Measurements from ENCODE around the gene CCDC3. TPM values are rescaled to one million over a fixed set of nuclear protein-coding genes. Genes with fewer than 3 reads are reported as not detected.
"Not testable (repeated sequence)": the region's sequence is repeated elsewhere in the genome, so short reads cannot be mapped to it uniquely, and the experiment has no call there.

Gene CCDC3
- total RNA-seq, 1 experiment from 2014 or later = 0.10 TPM

DNA sequence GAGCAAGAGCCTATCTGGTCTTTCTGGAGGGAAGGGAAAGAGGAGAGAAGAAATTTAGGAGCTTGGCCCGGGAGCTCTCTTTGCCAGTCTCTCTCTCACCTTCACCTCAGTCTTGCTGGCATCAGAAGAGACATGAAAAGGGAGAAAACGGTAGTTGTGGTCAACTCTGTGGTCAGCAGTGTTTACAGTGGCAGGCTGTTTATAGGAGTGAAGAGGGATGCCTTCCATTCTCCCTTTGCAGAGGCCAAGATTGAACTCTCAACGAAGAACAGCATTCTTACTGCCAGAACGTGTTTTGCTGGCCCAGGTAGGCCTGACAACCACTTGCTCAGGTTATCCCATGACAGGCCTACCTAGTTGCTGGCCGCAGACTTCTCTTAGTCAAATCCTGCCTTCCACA lies 133.3 kb downstream of the CCDC3 start:
- no peaks in the 10 kb centered on the region for H3K36me3 ChIP-seq (ENCODE audit: control insufficient read depth, insufficient read depth, low read length)
- H3K27me3 ChIP-seq (ENCODE audit: control insufficient read depth, insufficient read depth, low read length) = no peaks in the 10 kb centered on the region
- POLR2A ChIA-PET = no interaction called here
- ATAC-seq = no peak
- TF ChIP-seq TCF7L2 (IDR thresholded peaks at IDR 0.05; ENCODE audit: low read depth, low read length) = 0 out of 2 replicates have a peak, but pooled peaks have one; percentile 24
- TF ChIP-seq, protein P1, sequence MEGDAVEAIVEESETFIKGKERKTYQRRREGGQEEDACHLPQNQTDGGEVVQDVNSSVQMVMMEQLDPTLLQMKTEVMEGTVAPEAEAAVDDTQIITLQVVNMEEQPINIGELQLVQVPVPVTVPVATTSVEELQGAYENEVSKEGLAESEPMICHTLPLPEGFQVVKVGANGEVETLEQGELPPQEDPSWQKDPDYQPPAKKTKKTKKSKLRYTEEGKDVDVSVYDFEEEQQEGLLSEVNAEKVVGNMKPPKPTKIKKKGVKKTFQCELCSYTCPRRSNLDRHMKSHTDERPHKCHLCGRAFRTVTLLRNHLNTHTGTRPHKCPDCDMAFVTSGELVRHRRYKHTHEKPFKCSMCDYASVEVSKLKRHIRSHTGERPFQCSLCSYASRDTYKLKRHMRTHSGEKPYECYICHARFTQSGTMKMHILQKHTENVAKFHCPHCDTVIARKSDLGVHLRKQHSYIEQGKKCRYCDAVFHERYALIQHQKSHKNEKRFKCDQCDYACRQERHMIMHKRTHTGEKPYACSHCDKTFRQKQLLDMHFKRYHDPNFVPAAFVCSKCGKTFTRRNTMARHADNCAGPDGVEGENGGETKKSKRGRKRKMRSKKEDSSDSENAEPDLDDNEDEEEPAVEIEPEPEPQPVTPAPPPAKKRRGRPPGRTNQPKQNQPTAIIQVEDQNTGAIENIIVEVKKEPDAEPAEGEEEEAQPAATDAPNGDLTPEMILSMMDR (IDR thresholded peaks at IDR 0.05) = no peak
- intact Hi-C loops (cut with micrococcal nuclease; ENCODE audit: unreplicated experiment) = no loop called here
- H3K4me3 ChIP-seq (ENCODE audit: low read depth in 2 of 2, low read length in 2 of 2) = no peak overlapping the region
- no peak overlapping the region for H3K27ac ChIP-seq (ENCODE audit: low read length)
- H3K4me1 ChIP-seq (ENCODE audit: control insufficient read depth, insufficient read depth, low read length) = no peaks in the 10 kb centered on the region
- CTCF ChIA-PET = no interaction called here
- no peaks in the 10 kb centered on the region for H3K9me3 ChIP-seq (ENCODE audit: control insufficient read depth, insufficient read depth, low read depth, low read length)
- no TSS peak for BruUV-seq (replicated peaks)
- in situ Hi-C loops (cut with HindIII; ENCODE audit: low pct_unique_long_range_greater_than_20kb, low sequenced_read_pairs) = no loop called here
- no peak for DNase-seq (ENCODE audit: low read depth, low spot score)

DNA sequence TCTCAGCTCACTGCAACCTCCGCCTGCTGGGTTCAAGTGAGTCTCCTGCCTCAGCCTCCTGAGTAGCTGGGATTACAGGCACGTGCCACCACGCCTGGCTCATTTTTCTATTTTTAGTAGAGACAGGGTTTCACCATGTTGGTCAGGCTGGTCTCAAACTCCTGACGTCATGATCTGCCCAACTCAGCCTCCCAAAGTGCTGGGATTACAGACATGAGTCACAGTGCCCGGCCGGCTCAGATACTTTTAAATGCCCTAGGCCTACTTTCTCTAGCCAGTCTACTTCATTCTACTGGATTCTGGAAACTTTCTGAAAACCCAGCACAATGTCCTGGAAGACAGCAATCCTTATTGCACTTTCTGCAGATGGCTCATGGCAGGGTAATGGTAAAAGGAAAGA lies 136.0 kb downstream of the CCDC3 start:
- H3K27me3 ChIP-seq (ENCODE audit: control insufficient read depth, insufficient read depth, low read length); H3K4me3 ChIP-seq (ENCODE audit: low read depth in 2 of 2, low read length in 2 of 2); BruUV-seq (replicated peaks); H3K9me3 ChIP-seq (ENCODE audit: control insufficient read depth, insufficient read depth, low read depth, low read length); in situ Hi-C loops (cut with HindIII; ENCODE audit: low pct_unique_long_range_greater_than_20kb, low sequenced_read_pairs); ATAC-seq; intact Hi-C loops (cut with micrococcal nuclease; ENCODE audit: unreplicated experiment); H3K4me1 ChIP-seq (ENCODE audit: control insufficient read depth, insufficient read depth, low read length); H3K27ac ChIP-seq (ENCODE audit: low read length); CTCF ChIA-PET; POLR2A ChIA-PET; DNase-seq (ENCODE audit: low read depth, low spot score); H3K36me3 ChIP-seq (ENCODE audit: control insufficient read depth, insufficient read depth, low read length): not testable (repeated sequence)

DNA sequence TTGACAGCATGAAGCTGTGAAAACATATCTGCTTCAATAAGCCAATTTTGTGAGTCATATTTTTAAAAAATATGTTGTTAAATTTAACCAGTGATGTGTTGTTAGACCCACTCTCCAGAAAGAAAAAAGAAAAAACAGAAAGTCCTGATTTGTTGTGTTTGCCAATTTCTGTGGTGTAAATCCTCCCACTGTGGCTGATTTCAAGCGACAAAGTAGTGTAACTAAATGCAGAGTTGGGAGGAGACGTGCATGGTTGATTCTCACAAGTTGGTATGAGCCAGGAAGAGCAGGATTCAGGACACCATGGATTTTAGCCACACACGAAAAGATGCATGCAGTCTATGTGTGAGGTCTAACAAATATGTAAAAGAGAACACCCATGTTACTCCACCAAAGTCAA lies 139.1 kb downstream of the CCDC3 start:
- POLR2A ChIA-PET = no interaction called here
- no peak for ATAC-seq
- intact Hi-C loops (cut with micrococcal nuclease; ENCODE audit: unreplicated experiment) = no loop called here
- H3K9me3 ChIP-seq (ENCODE audit: control insufficient read depth, insufficient read depth, low read depth, low read length) = no peaks in the 10 kb centered on the region
- H3K36me3 ChIP-seq (ENCODE audit: control insufficient read depth, insufficient read depth, low read length) = no peaks in the 10 kb centered on the region
- H3K27ac ChIP-seq (ENCODE audit: low read length) = no peak overlapping the region
- DNase-seq (ENCODE audit: low read depth, low spot score) = no peak
- TF ChIP-seq, protein P2, sequence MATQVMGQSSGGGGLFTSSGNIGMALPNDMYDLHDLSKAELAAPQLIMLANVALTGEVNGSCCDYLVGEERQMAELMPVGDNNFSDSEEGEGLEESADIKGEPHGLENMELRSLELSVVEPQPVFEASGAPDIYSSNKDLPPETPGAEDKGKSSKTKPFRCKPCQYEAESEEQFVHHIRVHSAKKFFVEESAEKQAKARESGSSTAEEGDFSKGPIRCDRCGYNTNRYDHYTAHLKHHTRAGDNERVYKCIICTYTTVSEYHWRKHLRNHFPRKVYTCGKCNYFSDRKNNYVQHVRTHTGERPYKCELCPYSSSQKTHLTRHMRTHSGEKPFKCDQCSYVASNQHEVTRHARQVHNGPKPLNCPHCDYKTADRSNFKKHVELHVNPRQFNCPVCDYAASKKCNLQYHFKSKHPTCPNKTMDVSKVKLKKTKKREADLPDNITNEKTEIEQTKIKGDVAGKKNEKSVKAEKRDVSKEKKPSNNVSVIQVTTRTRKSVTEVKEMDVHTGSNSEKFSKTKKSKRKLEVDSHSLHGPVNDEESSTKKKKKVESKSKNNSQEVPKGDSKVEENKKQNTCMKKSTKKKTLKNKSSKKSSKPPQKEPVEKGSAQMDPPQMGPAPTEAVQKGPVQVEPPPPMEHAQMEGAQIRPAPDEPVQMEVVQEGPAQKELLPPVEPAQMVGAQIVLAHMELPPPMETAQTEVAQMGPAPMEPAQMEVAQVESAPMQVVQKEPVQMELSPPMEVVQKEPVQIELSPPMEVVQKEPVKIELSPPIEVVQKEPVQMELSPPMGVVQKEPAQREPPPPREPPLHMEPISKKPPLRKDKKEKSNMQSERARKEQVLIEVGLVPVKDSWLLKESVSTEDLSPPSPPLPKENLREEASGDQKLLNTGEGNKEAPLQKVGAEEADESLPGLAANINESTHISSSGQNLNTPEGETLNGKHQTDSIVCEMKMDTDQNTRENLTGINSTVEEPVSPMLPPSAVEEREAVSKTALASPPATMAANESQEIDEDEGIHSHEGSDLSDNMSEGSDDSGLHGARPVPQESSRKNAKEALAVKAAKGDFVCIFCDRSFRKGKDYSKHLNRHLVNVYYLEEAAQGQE (IDR thresholded peaks at IDR 0.05; ENCODE audit: insufficient read depth in 1 of 2, low read depth in 2 of 2, low read length in 1 of 2) = no peak
- TF ChIP-seq TCF7L2 (IDR thresholded peaks at IDR 0.05; ENCODE audit: low read depth, low read length) = no peak
- in situ Hi-C loops (cut with HindIII; ENCODE audit: low pct_unique_long_range_greater_than_20kb, low sequenced_read_pairs) = no loop called here
- CTCF ChIA-PET = interaction anchor here (0.8 kb wide), 1 partner anchor 13 kb away, joined by 5 read pairs; no protein-coding TSS in a partner anchor
- H3K27me3 ChIP-seq (ENCODE audit: control insufficient read depth, insufficient read depth, low read length) = no peaks in the 10 kb centered on the region
- BruUV-seq (replicated peaks) = no TSS peak
- H3K4me3 ChIP-seq (ENCODE audit: low read depth in 2 of 2, low read length in 2 of 2) = no peak overlapping the region
- no peaks in the 10 kb centered on the region for H3K4me1 ChIP-seq (ENCODE audit: control insufficient read depth, insufficient read depth, low read length)

DNA sequence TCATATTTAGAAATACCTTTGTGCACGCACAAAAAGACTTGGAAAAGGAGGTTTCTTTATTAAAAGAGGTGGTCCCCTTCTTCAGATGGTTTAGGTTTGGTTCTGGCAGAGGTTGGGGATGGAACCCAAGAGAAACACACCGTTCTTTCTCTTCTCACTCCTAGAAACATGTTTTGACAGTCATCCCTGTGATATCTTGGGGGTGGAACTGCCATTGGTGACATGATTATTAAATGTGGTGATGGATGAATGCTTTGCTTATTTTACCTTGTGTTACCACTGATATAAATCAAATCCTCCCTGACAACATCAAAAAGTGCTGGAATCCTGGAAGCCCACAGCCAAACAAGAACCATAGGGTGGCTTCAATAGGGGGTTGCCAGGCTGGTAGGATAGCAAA lies 146.5 kb downstream of the CCDC3 start:
- TF ChIP-seq, protein P1 (IDR thresholded peaks at IDR 0.05) = no peak
- no peak for TF ChIP-seq SIN3A (IDR thresholded peaks at IDR 0.05; ENCODE audit: borderline replicate concordance, insufficient read depth, low read depth, low read length)
- TF ChIP-seq, protein P2 (IDR thresholded peaks at IDR 0.05; ENCODE audit: insufficient read depth in 1 of 2, low read depth in 2 of 2, low read length in 1 of 2) = no peak
- no peak for TF ChIP-seq TCF7L2 (IDR thresholded peaks at IDR 0.05; ENCODE audit: low read depth, low read length)
- TF ChIP-seq POLR2AphosphoS5 (IDR thresholded peaks at IDR 0.05; ENCODE audit: low read depth, low read length) = no peak
- CTCF ChIA-PET = no interaction called here
- Histone ChIP-seq H3K36me3 (ENCODE audit: control insufficient read depth, insufficient read depth, low read length) (no peaks in the 10 kb centered on the region), H3K27me3 (ENCODE audit: control insufficient read depth, insufficient read depth, low read length) (no peaks in the 10 kb centered on the region), H3K27ac (ENCODE audit: low read length) (no peak overlapping the region), H3K9me3 (ENCODE audit: control insufficient read depth, insufficient read depth, low read depth, low read length) (no peaks in the 10 kb centered on the region), H3K4me3 (ENCODE audit: low read depth in 2 of 2, low read length in 2 of 2) (no peak overlapping the region), H3K4me1 (ENCODE audit: control insufficient read depth, insufficient read depth, low read length) (no peaks in the 10 kb centered on the region)
- no peak for DNase-seq (ENCODE audit: low read depth, low spot score)
- POLR2A ChIA-PET = no interaction called here
- BruUV-seq (replicated peaks) = no TSS peak
- ATAC-seq = no peak
- intact Hi-C loops (cut with micrococcal nuclease; ENCODE audit: unreplicated experiment) (no loop called here), in situ Hi-C loops (cut with HindIII; ENCODE audit: low pct_unique_long_range_greater_than_20kb, low sequenced_read_pairs) (no loop called here)

Data from Panc1 (cell line).